PC-9 (cell line): Measurements from ENCODE around the gene ACER3. TPM values are rescaled to one million over a fixed set of nuclear protein-coding genes. Genes with fewer than 3 reads are reported as not detected.
"Not testable (repeated sequence)": the region's sequence is repeated elsewhere in the genome, so short reads cannot be mapped to it uniquely, and the experiment has no call there.

ENCODE experiments used
- BruUV-seq: library from RNA; stranded (reverse); fragments of 400-500 nt; replicated peaks from 2 replicates; lab custom pipeline; 2021; lab: Mats Ljungman, UMichigan
- CTCF ChIA-PET: fragments of 300-600 bp; sonication (Branson Sonifier 250); formaldehyde crosslinking; loops from one replicate; lab custom pipeline; 2022; ENCODE audit warnings: antibody characterized with exemption; lab: Charles Lee
- POLR2A ChIA-PET: fragments of 300-600 bp; sonication (Branson Sonifier 250); formaldehyde crosslinking; loops from one replicate; lab custom pipeline; 2022; ENCODE audit warnings: antibody characterized with exemption; ENCODE audit not compliant: unreplicated experiment; lab: Charles Lee
- DNase-seq, 2 experiments: peaks; one replicate each; pipeline versions ENCODE4 v3.0.0 to v3.0.0-alpha.2; 2015 to 2022; ENCODE audit warnings: mixed read lengths in 1 of 2
- H2AFZ ChIP-seq: fragments of 200-600 bp; sonication (generic); 2 replicates; pipeline ENCODE4 v1.8.1; 2017; ENCODE audit warnings: antibody characterized with exemption
- H3F3A ChIP-seq: fragments of 200-600 bp; sonication (generic); 2 replicates; pipeline ENCODE4 v1.8.1; 2017; ENCODE audit warnings: antibody characterized with exemption, mild to moderate bottlenecking, low read depth; ENCODE audit not compliant: insufficient read depth
- H3K27ac ChIP-seq: fragments of 200-600 bp; sonication (generic); 2 replicates; pipeline ENCODE4 v1.6.1; 2016; ENCODE audit warnings: mixed run types
- H3K27me3 ChIP-seq: fragments of 200-600 bp; sonication (generic); 2 replicates; pipeline ENCODE4 v1.6.1; 2016; ENCODE audit warnings: low read depth, mixed run types; ENCODE audit not compliant: insufficient read depth
- H3K36me3 ChIP-seq: fragments of 200-600 bp; sonication (generic); 2 replicates; pipeline ENCODE4 v1.6.1; 2016; ENCODE audit warnings: low read depth, mixed run types
- H3K4me1 ChIP-seq: fragments of 200-600 bp; sonication (generic); replicated peaks from 2 replicates; pipeline ENCODE4 v1.6.1; 2016; ENCODE audit warnings: mixed run types; ENCODE audit not compliant: insufficient read depth
- H3K4me2 ChIP-seq: fragments of 200-600 bp; sonication (generic); 2 replicates; pipeline ENCODE4 v1.6.1; 2017; ENCODE audit warnings: mixed run types
- H3K4me3 ChIP-seq: fragments of 200-600 bp; sonication (generic); 2 replicates; pipeline ENCODE4 v1.6.1; 2016; ENCODE audit warnings: mixed run types
- H3K79me2 ChIP-seq: fragments of 200-600 bp; sonication (generic); 2 replicates; pipeline ENCODE4 v1.6.1; 2017; ENCODE audit warnings: low read depth, mixed run types
- H3K9me2 ChIP-seq: fragments of 200-600 bp; sonication (generic); 2 replicates; pipeline ENCODE4 v1.8.1; 2017; ENCODE audit warnings: mild to moderate bottlenecking; ENCODE audit not compliant: insufficient read depth
- H3K9me3 ChIP-seq: fragments of 200-600 bp; sonication (generic); 2 replicates; pipeline ENCODE4 v1.8.1; 2016; ENCODE audit warnings: low read depth; ENCODE audit not compliant: insufficient read depth
- H4K20me1 ChIP-seq: fragments of 200-600 bp; sonication (generic); 2 replicates; pipeline ENCODE4 v1.8.1; 2017; ENCODE audit not compliant: insufficient read depth
- EZH2 ChIP-seq: fragments of 200-600 bp; sonication (generic); IDR thresholded peaks from 2 replicates; pipeline ENCODE4 v1.8.0; 2017; ENCODE audit warnings: antibody characterized with exemption, low read depth
- intact Hi-C: fragments of 100-400 bp; cut with micrococcal nuclease; formaldehyde crosslinking; loops from one replicate; pipeline ENCODE4 v1.10.0; 2022; ENCODE audit not compliant: unreplicated experiment
- total RNA-seq: library from RNA; stranded (reverse); gene quantifications from 2 replicates; pipeline ENCODE4 v1.2.3, GENCODE V29; 2021
- TF ChIP-seq, protein P1 (sequence below): fragments of 200-600 bp; sonication (generic); conservative IDR thresholded peaks from 2 replicates; pipeline ENCODE4 v1.6.1; 2017; ENCODE audit warnings: mixed run types, antibody characterized with exemption, mild to moderate bottlenecking, moderate library complexity

ACER3 gene
- total RNA-seq, 1 experiment from 2014 or later = 21.3 TPM

DNA sequence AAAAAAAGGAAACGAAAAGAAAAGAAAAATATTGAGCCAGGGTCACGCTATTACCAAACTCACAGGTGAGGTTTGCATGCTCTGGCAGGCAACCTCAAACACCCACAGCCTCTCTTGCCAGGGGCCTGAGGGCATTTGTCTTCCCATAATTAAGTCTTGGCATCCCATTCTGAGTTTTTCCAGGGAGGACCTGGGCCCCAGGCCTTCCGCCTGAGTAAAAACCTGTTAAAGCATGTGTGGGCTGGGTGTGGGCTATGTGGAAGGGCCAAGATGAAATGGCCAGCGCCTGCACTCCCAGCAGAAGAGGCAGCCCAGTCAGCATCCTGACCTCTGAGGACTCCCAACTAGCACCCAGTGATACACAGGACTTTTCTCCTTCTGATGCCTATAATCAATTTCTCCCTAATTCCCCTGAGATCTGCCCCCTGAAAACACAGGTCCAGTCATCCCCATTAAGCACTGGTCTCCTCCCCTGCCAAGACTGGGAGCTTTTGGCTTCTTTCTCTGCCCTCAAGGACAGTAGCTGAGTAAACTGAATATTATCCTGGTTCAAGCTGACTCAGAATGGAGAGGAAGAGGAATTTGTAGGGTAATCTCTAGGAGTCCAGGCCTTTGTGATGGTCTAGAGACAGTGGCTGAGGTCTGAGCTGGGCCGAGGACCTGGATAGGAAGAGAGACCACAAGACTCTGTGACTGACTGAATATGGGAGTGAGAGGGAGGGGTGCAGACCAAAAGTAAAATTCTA lies 35.6 kb upstream of the ACER3 start:
- peak in 1 of 2 experiments; percentile 56 for DNase-seq

GRCh38 chr11:76825726-76826396 lies 34.9 kb upstream of the ACER3 start:
- POLR2A ChIA-PET = no interaction called here
- no peak overlapping the region for H2AFZ ChIP-seq

More for the DNA sequence above, 35.6 kb upstream of the ACER3 start:
- no peak for TF ChIP-seq EZH2
- TF ChIP-seq, protein P1, sequence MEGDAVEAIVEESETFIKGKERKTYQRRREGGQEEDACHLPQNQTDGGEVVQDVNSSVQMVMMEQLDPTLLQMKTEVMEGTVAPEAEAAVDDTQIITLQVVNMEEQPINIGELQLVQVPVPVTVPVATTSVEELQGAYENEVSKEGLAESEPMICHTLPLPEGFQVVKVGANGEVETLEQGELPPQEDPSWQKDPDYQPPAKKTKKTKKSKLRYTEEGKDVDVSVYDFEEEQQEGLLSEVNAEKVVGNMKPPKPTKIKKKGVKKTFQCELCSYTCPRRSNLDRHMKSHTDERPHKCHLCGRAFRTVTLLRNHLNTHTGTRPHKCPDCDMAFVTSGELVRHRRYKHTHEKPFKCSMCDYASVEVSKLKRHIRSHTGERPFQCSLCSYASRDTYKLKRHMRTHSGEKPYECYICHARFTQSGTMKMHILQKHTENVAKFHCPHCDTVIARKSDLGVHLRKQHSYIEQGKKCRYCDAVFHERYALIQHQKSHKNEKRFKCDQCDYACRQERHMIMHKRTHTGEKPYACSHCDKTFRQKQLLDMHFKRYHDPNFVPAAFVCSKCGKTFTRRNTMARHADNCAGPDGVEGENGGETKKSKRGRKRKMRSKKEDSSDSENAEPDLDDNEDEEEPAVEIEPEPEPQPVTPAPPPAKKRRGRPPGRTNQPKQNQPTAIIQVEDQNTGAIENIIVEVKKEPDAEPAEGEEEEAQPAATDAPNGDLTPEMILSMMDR = no peak
- peaks cover 31% of the 10 kb centered on the region for H3F3A ChIP-seq
- H3K4me2 ChIP-seq = peak overlapping the region; percentile 71
- ChIA-PET POLR2A (no interaction called here), CTCF (no interaction called here)
- intact Hi-C loops = no loop called here
- no peaks in the 10 kb centered on the region for H3K79me2 ChIP-seq
- peaks cover 38% of the 10 kb centered on the region for H3K4me1 ChIP-seq
- H3K9me2 ChIP-seq = no peaks in the 10 kb centered on the region
- H3K9me3 ChIP-seq = no peaks in the 10 kb centered on the region
- H3K27me3 ChIP-seq = no peaks in the 10 kb centered on the region
- peak overlapping the region; percentile 81 for H3K27ac ChIP-seq
- no TSS peak for BruUV-seq
- H3K36me3 ChIP-seq = no peaks in the 10 kb centered on the region
- no peaks in the 10 kb centered on the region for H4K20me1 ChIP-seq
- no peak overlapping the region for H2AFZ ChIP-seq
- no peak overlapping the region for H3K4me3 ChIP-seq

DNA sequence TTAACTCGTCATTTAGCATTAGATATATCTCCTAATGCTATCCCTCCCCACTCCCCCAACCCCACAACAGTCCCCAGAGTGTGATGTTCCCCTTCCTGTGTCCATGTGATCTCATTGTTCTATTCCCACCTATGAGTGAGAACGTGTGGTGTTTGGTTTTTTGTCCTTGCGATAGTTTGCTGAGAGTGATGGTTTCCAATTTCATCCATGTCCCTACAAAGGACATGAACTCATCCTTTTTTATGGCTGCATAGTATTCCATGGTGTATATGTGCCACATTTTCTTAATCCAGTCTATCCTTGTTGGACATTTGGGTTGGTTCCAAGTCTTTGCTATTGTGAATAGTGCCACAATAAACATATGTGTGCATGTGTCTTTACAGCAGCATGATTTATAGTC lies 34.2 kb upstream of the ACER3 start:
- H3K27me3 ChIP-seq, intact Hi-C loops, POLR2A ChIA-PET, H3K27ac ChIP-seq, DNase-seq, H3K4me2 ChIP-seq, CTCF ChIA-PET, H3K9me2 ChIP-seq, H3K36me3 ChIP-seq, H3K79me2 ChIP-seq, H3K9me3 ChIP-seq, H3K4me3 ChIP-seq, H4K20me1 ChIP-seq, H2AFZ ChIP-seq, BruUV-seq: not testable (repeated sequence)
- peaks cover 31% of the 10 kb centered on the region for H3F3A ChIP-seq
- peaks cover 38% of the 10 kb centered on the region for H3K4me1 ChIP-seq

More at GRCh38 chr11:76825726-76826396, 34.9 kb upstream of the ACER3 start:
- Histone ChIP-seq H3K4me3 (no peak overlapping the region), H3K4me1 (peaks cover 38% of the 10 kb centered on the region), H3K4me2 (peak overlapping the region; percentile 27; the same call in 1 of the 2 replicates), H3K27ac (peak overlapping the region; percentile 81), H4K20me1 (no peaks in the 10 kb centered on the region), H3K9me2 (no peaks in the 10 kb centered on the region), H3K79me2 (no peaks in the 10 kb centered on the region), H3K27me3 (no peaks in the 10 kb centered on the region), H3K36me3 (no peaks in the 10 kb centered on the region), H3K9me3 (no peaks in the 10 kb centered on the region), H3F3A (peaks cover 31% of the 10 kb centered on the region)
- no peak for DNase-seq
- BruUV-seq = no TSS peak
- TF ChIP-seq, protein P1 = no peak
- no peak for TF ChIP-seq EZH2
- CTCF ChIA-PET = no interaction called here
- intact Hi-C loops = no loop called here

GRCh38 chr11:76827005-76827404 lies 33.7 kb upstream of the ACER3 start:
- POLR2A ChIA-PET, H3K4me2 ChIP-seq, DNase-seq, H3K9me2 ChIP-seq, H3K79me2 ChIP-seq, H3K27me3 ChIP-seq, H2AFZ ChIP-seq, H4K20me1 ChIP-seq, H3K9me3 ChIP-seq, BruUV-seq, H3K36me3 ChIP-seq, H3K27ac ChIP-seq, intact Hi-C loops, H3K4me3 ChIP-seq, CTCF ChIA-PET: not testable (repeated sequence)
- peaks cover 31% of the 10 kb centered on the region for H3F3A ChIP-seq
- peaks cover 38% of the 10 kb centered on the region for H3K4me1 ChIP-seq
